GM21786 (cell line): ENCODE data around the gene THSD4.
"Not testable (repeated sequence)": the region's sequence is repeated elsewhere in the genome, so short reads cannot be mapped to it uniquely, and the experiment has no call there.

Experiments
- ATAC-seq: cut with Tn5 transposase; IDR thresholded peaks from one replicate; pipeline ENCODE4 v1.9.1; 2021; ENCODE audit not compliant: unreplicated experiment

THSD4 gene

GRCh38 chr15:71120428-71120944 is 5.2 kb downstream of the THSD4 start:
- no peak for ATAC-seq

- ATAC-seq = no peak
Measured at GRCh38 chr15:71121442-71121841, 6.2 kb downstream of the THSD4 start.

GRCh38 chr15:71124937-71125790 is 9.9 kb downstream of the THSD4 start:
- ATAC-seq = no peak

- no peak for ATAC-seq
Measured at GRCh38 chr15:71125831-71126450, 10.7 kb downstream of the THSD4 start.

GRCh38 chr15:71127083-71127482 is 11.8 kb downstream of the THSD4 start:
- ATAC-seq = no peak

GRCh38 chr15:71128159-71128558 is 12.9 kb downstream of the THSD4 start:
- not testable (repeated sequence) for ATAC-seq

- no peak for ATAC-seq
Measured at GRCh38 chr15:71128939-71129562, 13.8 kb downstream of the THSD4 start.

GRCh38 chr15:71129669-71130068 is 14.4 kb downstream of the THSD4 start:
- ATAC-seq = no peak

GRCh38 chr15:71131601-71132362 is 16.5 kb downstream of the THSD4 start:
- ATAC-seq = no peak

GRCh38 chr15:71133747-71134472 is 18.6 kb downstream of the THSD4 start:
- ATAC-seq = no peak

GRCh38 chr15:71136159-71136783 is 21.0 kb downstream of the THSD4 start:
- no peak for ATAC-seq

GRCh38 chr15:71136793-71137518 is 21.7 kb downstream of the THSD4 start:
- no peak for ATAC-seq

- ATAC-seq = no peak
Measured at GRCh38 chr15:71138473-71138872, 23.2 kb downstream of the THSD4 start.

- ATAC-seq = no peak
Measured at GRCh38 chr15:71139241-71139640, 24.0 kb downstream of the THSD4 start.

GRCh38 chr15:71141572-71141971 is 26.3 kb downstream of the THSD4 start:
- no peak for ATAC-seq

- no peak for ATAC-seq
Measured at GRCh38 chr15:71142780-71143179, 27.5 kb downstream of the THSD4 start.

GRCh38 chr15:71143373-71144310 is 28.4 kb downstream of the THSD4 start:
- no peak for ATAC-seq

- ATAC-seq = no peak
Measured at GRCh38 chr15:71145648-71146047, 30.4 kb downstream of the THSD4 start.
